GM19467 (cell line): ENCODE data around the gene DDIT3.
"Not testable (repeated sequence)": the region's sequence is repeated elsewhere in the genome, so short reads cannot be mapped to it uniquely, and the experiment has no call there.

ENCODE experiments used
- ATAC-seq: cut with Tn5 transposase; IDR thresholded peaks from one replicate; pipeline ENCODE4 v1.9.1; 2021; ENCODE audit warnings: mild to moderate bottlenecking, moderate library complexity; ENCODE audit not compliant: unreplicated experiment

Gene DDIT3, protein sequence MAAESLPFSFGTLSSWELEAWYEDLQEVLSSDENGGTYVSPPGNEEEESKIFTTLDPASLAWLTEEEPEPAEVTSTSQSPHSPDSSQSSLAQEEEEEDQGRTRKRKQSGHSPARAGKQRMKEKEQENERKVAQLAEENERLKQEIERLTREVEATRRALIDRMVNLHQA

DNA sequence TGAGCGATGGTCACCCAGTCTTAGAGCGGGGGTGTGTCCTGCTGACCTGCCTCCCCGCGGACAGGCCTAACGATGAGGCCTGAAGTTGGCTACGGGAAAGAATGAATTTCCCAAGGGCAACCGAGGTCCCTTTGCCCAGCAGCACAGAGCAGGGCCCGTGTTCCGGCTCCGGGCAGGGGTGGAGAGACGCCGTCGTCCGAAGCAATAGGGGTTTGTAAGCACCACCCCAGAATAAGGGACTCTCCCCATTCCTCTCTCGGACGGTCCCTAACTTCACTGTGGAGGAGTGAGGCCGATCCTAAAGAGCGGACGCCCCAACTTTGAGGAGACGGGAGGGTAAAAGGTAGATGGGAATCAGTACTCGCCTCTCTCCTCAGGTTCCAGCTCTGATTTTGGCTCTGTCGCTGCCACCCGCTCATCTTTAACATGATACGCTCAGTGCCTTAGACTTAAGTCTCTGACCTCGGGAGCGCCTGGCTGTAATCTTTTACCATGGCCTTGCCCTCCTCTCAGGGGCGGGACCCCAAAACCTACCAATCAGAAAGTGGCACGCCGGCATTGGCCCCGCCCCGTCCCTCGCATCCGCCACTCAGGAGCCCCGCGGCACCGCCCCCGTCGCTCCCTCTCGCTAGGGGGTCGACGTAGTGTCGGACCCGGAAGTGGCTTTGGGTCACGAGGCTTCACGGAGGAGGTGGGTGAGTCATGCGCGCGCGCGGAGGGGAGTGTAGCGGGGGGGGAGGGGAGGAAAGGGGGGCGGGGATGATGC lies at the start of gene DDIT3:
DDIT3 (minus strand) TSS at position 462 of the 766 bp plus-strand sequence. CDS start 3,108 bp downstream, outside the sequence.
- ATAC-seq = peak; percentile 59

DNA sequence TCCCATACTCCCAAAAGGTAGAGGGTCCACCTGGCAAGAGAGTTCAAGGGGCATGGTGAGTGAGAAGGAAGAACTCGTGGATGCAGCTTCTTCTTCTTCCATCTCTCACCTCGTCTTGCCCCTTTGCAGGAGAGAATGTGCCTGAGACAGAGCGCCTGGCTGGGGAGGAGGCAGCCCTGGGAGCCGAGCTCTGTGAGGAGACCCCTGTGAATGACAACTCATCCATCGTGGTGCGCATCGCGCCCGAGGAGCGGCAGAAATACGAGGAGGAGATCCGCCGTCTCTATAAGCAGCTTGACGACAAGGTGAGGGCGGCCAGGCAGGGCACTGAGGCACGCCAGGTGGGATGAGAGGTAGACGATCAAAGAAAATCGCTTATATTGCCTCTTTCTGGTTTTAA lies 49.5 kb upstream of the DDIT3 start:
- no peak for ATAC-seq

- no peak for ATAC-seq
Measured at GRCh38 chr12:57568838-57569237, 48.5 kb upstream of the DDIT3 start.

DNA sequence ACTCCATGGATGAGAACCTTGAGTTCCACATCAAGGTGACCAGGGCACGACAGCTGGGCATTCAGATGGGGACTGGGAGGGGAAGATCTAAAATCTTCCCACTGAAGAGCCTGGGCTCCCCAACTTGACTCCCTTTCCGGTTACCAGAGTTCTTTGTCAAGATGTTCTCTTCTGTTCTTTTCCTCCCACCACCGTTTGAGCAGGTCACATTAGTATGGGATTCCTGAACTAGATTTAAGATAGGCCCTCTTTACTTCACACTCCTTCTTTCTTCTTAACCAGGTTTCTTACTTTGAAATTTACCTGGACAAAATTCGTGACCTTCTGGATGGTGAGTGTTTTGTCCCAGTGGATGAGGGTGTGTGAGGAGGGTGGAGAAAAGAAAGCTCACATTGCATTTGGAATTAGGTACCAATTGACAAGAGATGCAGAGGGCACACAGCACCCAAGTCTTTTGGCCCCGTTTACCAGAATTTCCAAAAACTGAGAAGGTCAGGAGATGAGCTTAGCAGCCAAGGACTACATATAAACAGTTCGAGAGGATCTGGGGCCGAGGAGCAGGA lies 43.9 kb upstream of the DDIT3 start:
- ATAC-seq = no peak

DNA sequence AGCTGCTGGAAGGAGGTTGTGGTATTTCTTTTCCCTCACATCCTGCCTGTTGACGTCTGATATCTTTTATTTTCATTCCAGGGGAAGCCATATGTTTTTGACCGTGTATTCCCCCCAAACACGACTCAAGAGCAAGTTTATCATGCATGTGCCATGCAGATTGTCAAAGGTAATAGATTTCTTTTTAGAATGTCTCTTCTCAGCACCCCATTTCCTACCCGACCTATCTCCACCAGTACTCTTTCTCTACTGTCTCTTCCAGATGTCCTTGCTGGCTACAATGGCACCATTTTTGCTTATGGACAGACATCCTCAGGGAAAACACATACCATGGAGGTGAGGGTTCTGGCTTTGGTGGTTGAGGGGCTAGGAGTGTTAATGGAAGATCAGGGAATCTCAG lies 43.0 kb upstream of the DDIT3 start:
- ATAC-seq = no peak

- not testable (repeated sequence) for ATAC-seq
Measured at GRCh38 chr12:57561117-57561516, 40.8 kb upstream of the DDIT3 start.

DNA sequence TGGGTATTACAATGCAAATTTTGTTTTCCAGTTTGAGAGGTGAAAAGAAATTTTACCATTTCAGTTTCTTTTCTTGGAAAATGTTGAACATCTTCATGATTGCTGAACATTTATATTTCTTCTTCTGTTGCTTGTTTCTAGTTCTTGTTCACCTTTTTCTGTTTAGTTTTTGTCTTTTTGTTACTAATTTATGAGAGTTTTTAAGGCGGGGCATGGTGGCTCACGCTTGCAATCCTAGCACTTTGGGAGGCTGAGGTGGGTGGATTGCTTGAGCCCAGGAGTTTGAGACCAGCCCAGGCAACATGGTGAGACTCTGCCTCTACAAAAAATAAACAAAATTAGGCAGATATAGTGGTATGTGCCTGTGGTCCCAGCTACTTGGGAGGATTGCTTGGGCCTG lies 40.2 kb upstream of the DDIT3 start:
- ATAC-seq = no peak

GRCh38 chr12:57558864-57559263 lies 38.5 kb upstream of the DDIT3 start:
- ATAC-seq = no peak

- no peak for ATAC-seq
Measured at GRCh38 chr12:57554897-57555296, 34.6 kb upstream of the DDIT3 start.

DNA sequence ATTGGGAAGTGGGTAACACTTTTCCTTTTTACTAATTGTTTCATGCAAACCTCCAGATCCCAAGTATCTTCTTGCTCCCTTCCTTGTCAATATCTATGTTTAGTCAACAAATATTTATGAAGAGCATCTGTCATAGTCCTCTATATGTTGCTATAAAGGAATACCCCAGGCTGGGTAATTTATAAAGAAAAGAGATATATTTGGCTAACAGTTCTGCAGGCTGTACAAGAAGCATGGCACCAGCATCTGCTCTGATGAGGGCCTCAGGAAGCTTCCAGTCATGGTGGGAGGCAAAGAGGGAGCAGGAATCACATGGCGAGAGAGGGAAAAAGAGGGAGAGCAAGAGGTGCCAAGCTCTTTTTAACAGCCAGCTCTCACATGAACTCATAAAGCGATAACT lies 34.1 kb upstream of the DDIT3 start:
- no peak for ATAC-seq

- no peak for ATAC-seq
Measured at GRCh38 chr12:57553343-57554202, 33.3 kb upstream of the DDIT3 start.

DNA sequence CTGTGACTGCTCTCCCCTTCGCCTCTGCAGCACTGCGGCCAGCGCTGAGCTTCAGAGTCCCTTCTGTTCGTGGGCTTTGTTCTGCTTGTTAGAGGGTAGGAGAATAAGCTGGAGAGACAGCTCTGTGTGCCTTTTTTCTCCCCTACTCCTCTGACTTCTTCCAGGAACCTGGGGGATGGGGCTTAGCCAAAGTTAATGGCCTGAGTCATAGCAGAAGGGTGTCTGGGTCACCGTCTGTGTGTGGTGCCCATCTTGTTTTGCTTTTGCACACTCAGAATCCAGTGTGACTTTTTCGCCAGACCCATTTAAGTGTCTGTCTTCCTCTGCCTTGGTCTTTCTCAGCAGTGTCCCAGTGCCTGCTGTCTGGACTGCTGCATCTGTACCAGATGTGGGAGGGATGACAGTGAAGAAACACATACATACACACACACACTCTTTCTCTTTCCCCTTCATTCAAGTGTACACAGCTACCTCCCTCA lies 32.6 kb upstream of the DDIT3 start:
- ATAC-seq = no peak

GRCh38 chr12:57552306-57552651 lies 32.0 kb upstream of the DDIT3 start:
- ATAC-seq = no peak

- ATAC-seq = no peak
Measured at GRCh38 chr12:57551637-57552305, 31.5 kb upstream of the DDIT3 start.

DNA sequence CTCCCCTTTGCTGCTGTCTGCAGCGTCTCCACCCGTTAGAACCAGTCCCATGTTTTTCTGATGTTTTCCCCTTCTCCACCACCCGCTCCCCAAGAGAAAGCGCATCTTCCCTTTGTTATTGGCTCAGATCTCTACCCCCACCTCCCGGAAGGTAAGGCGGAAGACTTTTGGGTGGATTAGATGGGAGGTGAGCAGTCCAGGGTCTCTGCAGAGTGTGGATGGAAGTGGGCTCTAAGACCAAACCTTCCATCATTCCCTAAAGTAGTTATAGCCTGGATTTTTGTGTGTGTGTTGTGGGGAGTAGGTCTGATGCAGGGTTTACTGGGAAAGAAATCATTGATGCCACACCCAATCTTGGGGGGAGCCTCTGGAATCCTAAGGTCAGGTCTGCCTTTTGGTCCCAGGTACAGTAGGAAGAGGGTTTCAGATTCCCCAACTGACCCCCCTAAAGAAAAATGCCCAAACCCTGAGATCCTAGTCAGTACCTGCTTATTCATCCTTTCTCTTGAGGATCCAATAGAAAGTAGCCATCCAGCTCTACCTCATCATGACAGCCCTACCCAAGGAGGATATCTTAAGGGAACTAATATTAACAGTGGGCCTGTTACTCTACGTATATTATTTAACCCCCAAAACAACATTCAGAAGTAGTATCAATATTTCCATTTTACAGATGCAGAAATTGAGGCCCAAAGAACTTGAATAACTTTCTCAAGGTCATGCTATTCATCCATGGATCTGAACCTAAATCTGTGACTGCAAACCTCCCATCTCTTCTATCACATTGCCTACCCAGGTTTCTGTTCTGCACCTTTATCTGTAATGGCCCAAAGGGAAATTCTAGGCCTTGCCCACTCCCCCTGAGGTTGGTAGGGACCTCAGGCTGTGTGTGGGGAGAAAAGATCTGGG lies 30.6 kb upstream of the DDIT3 start:
- ATAC-seq = no peak

- ATAC-seq = no peak
Measured at GRCh38 chr12:57549909-57550640, 29.8 kb upstream of the DDIT3 start, which contains the start of gene KIF5A. Gene KIF5A (plus strand): TSS chr12:57550044. CDS start chr12:57550272, 228 bp downstream.

DNA sequence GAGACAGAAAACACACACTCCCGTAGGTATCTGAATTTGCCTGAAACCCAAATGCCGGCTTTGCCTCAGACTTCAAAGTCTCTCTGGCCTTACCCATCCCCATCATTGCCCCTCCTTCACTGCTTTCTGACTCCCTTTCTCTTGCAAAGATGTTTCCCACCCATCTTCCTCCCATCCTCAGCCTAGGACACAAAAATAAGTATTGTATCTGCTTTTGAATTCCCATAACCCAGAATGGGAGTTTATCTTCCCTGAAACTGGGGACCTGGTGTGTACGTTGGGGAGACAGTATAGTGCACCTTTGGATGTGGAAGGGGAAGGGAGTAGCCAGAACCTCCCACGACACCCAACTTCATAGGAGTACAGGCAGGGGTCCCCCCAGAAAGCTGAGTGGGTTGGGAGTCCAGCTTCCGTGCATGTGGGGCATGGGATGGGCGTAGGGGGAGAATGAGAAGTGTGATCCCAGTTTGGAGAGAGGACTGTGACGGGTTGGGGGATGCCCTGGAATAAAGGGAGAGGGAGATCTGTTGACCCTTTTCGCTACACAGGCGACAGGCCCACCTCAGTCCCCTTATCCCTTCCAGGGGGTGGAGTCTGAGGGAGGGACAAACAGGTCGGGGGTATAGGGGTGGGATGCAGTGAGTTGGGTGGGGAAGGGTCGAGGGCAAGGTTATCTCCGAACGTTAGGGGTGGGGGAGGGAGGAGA lies 29.0 kb upstream of the DDIT3 start:
- ATAC-seq = no peak

- ATAC-seq = no peak
Measured at GRCh38 chr12:57548488-57548887, 28.2 kb upstream of the DDIT3 start.

DNA sequence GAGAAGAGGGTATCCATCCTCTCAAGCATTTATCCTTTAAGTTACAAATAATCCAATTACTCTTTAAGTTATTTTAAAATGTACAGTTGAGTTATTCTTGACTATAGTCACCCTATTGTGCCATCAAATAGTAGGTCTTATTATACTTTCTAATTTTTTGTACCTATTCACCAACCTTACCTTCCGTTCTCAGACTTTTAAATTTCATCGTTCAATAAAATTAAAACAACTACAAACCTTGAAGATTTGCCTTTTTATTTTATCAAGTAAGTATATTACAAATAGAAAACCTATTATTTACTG lies 27.6 kb upstream of the DDIT3 start:
- no peak for ATAC-seq
